SKM-1 treated with dmso at 0.1 percent for 144 hours (cell line): Measurements from ENCODE around the gene SCGB1A1.
"Not testable (repeated sequence)": the region's sequence is repeated elsewhere in the genome, so short reads cannot be mapped to it uniquely, and the experiment has no call there.

Source experiments
- DNase-seq: peaks from one replicate; lab custom pipeline; 2025; ENCODE audit not compliant: unreplicated experiment; lab: John Stamatoyannopoulos, UW

Gene SCGB1A1

DNA sequence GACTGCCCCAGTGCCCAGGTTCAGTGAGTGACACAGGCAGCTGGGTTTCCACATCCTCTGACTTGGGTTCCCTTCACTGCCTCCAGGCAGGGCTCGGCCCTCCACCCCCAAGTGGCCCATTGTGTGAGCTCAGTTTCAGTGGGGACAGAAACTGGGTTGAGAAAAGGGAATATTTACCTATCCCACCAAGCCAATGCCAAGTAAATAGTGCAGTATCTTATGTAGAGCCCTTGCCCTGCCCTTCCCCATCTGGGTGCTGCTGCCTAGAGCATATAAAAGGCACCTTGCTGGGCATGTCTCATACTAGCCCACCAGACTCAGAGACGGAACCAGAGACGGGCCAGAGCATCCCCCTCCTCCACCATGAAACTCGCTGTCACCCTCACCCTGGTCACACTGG lies at the start of gene SCGB1A1:
Gene SCGB1A1 (plus strand): TSS at position 301 of the 400 bp plus-strand sequence. CDS start 63 bp downstream, at position 364.
- DNase-seq = no peak

DNA sequence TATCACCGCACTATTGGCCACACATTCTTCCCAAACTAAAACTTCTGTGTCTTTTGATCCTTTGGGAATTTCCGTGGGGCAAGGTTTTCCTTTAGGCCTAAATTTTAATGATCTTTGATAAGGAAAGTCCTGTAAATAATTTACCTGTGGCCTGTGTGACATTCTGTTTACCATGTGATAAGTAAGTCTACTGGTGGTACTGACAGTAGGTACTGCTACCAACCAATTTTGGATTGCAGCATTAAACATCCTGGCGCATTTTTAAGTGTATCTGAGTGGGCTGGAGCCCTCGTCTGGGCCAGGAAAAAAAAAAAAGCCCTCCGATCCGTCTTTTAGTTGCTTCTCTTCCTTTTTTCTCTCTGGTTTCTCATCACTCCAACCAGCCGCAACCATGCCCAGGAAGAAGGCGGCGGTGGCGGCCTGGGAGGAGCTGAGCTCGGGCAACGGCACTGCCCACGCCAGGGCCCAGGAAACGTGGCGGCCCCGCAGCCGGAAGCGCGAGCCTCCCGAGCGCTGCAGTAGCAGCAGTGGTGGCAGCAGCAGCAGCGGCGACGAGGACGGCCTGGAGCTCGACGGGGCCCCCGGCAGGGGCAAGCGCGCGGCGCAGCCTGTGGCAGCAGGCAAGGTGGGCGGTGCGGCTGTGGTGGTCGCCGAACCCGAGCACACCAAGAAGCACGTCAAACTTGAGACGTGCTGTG lies 47.9 kb upstream of the SCGB1A1 start:
- DNase-seq = no peak

DNA sequence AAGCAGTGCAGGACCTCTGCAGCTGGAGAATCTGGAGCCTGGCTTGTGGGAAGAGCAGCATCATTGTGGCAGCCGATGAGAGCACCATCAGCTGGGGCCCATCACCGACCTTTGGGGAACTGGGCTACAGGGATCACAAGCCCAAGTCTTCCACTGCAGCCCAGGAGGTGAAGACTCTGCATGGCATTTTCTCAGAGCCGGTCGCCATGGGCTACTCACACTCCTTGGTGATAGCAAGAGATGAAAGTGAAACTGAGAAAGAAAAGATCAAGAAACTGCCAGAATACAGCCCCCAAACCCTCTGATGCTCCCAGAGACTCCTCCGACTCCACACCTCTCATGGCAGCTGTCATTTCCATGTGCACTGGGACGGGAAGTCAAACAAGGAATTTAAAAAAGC lies 46.0 kb upstream of the SCGB1A1 start:
- DNase-seq = no peak

DNA sequence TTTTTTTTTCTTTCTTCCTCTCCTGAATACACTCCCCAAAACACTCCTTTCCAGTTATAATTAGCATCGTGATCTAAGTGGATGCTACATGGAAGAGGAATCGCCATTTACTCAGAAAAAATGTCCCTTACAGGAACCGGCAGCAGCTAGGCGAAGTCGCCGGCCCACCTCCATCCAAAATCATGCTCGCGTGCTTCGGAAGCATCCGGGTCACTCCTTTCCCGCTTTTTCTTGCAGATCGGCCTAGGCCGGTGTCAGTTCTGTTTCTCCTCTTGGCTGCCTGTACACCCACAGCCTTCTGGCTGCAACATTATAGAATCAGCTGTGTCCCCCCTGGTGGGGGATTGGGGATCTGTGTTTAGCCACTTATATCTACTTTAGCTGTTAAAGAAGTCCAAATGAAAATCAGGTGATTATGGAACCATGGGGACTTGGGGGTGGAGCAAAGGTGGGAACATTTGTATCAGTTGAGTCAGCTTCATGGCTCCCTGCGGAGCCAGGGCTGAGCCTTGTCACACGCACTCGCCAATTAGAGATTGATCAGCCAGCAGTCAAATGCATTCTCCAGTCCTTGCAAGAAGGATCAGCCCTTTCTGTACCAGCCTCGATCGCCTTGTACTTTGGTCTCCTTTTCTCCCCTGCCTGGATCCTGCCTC lies 45.2 kb upstream of the SCGB1A1 start:
- no peak for DNase-seq

- no peak for DNase-seq
Observed at GRCh38 chr11:62374801-62375200, 44.0 kb upstream of the SCGB1A1 start.

DNA sequence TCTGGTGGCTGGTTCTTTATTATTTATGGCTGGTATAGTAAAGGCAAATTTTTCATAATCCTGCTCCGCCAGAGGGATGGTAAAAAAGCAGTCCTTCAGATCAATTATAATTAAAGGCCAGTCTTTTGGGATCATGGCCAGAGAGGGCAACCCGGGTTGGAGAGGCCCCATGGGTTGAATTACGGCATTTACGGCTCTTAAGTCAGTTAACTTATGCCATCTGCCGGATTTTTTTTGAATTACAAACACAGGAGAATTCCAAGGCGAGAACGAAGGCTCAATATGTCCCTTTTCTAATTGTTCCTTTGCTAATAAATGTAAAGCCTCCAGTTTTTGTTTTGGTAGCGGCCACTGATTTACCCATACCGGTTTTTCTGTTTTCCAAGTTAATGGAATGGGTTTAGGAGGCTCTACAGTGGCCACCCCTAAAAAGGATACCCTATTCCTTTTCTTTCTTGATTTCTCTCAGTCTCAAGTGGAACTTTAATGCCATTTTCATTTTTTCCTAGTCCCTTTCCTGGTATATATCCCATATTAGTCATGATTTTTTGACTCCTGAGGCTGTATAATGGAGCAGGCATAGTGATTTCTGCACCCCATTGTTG lies 40.3 kb upstream of the SCGB1A1 start:
- DNase-seq = not testable (repeated sequence)

GRCh38 chr11:62379586-62379985 lies 39.2 kb upstream of the SCGB1A1 start:
- not testable (repeated sequence) for DNase-seq

DNA sequence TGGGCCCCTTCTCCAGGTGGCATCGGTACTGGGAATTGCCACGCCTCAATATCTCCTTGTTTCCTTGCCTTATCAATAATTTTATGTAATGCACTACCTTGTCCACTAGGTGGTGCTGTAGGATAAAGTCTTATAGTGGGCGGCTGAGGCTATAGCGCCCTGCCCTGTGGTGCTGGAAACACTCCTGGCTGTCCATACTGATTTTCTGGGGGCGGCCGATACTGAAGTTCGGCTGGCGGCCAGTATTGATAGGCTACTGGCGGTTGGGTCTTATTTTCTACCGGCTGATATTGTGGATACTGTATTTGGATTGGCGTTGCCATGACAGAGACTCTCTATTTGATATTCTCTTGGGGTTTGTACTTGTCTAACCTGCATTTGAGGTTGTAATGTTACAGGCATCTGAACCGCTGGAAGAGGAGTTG lies 38.0 kb upstream of the SCGB1A1 start:
- DNase-seq = peak; percentile 51

DNA sequence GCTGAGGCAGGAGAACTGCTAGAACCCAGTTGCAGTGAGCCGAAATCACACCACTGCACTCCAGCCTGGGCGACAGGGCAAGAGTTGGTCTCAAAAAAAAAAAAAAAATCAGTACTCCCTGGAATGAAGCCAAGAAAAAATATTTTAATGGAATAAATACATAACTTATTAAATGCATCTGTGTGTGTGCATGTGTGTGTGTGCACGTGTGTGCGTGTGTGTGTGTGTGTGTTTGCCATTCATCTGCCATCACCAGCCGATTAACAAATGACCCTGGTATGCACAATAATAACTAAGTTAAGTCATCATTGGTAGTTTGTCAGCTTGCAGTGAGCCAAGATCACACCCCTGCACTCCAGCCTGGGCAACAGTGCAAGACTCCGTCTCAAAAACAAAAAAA lies 35.0 kb upstream of the SCGB1A1 start:
- DNase-seq = no peak

DNA sequence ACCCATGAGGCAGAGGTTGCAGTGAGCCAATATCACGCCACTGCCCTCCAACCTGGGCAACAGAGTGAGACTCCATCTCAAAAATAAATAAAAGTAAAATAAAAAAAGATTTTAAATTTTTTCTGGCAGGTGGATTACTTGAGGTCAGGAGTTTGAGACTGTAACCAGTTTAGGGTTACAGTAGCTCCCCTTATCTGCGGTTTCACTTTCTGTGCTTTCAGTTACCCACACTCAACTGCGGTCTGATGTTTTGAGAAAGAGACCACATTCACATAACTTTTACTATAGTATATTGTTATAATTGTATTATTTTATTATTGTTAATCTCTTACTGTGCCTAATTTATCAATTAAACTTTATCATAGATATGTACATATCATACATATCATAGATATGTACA lies 32.8 kb upstream of the SCGB1A1 start:
- DNase-seq = not testable (repeated sequence)

DNA sequence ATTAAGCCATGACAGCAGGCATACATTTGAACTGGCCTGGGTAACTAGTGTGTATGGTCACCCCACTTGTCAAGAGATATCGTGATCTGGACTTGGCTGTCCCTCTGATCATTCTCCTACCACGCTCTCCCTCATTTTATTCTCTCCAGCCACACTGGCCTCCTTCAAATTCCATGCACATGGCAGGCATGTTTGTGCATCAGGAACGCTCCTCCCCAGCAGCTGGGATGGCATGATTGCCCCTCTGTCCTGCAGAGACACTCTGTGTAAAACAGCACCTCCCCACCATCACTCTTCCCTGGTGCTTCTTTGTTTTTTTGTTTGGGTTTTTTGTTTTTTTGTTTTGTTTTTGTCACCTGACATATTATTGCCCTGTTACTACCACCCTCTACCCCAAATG lies 31.5 kb upstream of the SCGB1A1 start:
- no peak for DNase-seq

- DNase-seq = no peak
Observed at GRCh38 chr11:62388999-62389398, 29.8 kb upstream of the SCGB1A1 start.

GRCh38 chr11:62390237-62390636 lies 28.6 kb upstream of the SCGB1A1 start:
- no peak for DNase-seq

DNA sequence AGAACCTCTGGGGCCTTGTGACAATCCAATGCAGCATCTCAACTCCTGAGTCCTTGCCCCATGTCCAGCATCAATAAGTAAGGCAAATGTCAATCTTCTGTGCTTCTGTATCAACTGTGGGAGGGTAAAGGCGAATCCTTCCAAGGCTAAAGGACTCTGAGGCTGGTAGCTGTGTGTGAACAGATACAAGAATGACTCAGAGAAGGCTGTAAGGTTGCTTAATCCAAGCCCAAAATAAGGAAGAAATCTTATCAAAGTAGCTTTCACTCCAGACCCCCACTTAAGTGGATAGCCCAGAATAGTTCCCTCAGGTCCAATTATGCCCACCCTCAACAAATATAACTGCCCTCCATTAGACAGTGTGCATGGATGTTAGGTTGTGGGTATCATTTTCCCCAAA lies 28.1 kb upstream of the SCGB1A1 start:
- DNase-seq = no peak

- DNase-seq = no peak
Observed at GRCh38 chr11:62391642-62392425, 27.0 kb upstream of the SCGB1A1 start.

DNA sequence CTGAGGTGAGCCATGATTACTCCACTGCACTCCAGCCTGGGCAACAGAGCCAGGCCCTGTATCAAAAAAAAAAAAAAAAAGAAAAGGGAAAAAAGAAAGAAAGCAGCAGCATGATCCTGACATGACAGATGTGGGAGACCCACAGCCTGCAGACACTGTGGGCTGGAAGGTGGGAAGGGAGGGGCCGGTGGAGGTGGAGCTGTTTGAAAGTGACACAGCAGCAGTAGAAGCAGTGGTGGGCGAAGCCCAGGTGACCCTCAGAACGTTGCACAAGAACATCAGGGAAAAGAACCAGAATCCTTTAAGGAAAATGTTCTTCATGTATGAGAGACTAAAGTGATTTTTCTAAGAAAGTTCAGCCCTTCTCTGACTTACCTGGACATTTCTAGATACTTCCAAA lies 26.3 kb upstream of the SCGB1A1 start:
- no peak for DNase-seq

GRCh38 chr11:62393061-62393611 lies 25.7 kb upstream of the SCGB1A1 start:
- DNase-seq = no peak

GRCh38 chr11:62393735-62394134 lies 25.1 kb upstream of the SCGB1A1 start:
- no peak for DNase-seq

GRCh38 chr11:62394825-62395538 lies 23.9 kb upstream of the SCGB1A1 start:
- DNase-seq = peak; percentile 86

- no peak for DNase-seq
Observed at GRCh38 chr11:62395885-62396551, 22.8 kb upstream of the SCGB1A1 start.
